ENCODE measurements around the gene GJB5.

Gene GJB5

GRCh38 chr1:34744851-34745250 is 10.0 kb upstream of the GJB5 start:
- H3K4me3 ChIP-seq (ENCODE audit: low read depth, low read length), result no peak overlapping the region

GRCh38 chr1:34745666-34746065 is 9.2 kb upstream of the GJB5 start:
- H3K4me3 ChIP-seq (ENCODE audit: low read depth, low read length), result no peak overlapping the region

GRCh38 chr1:34746101-34746500 is 8.7 kb upstream of the GJB5 start:
- no peak overlapping the region for H3K4me3 ChIP-seq (ENCODE audit: low read depth, low read length)

GRCh38 chr1:34746785-34747637 is 7.8 kb upstream of the GJB5 start:
- no peak overlapping the region for H3K4me3 ChIP-seq (ENCODE audit: low read depth, low read length)

DNA sequence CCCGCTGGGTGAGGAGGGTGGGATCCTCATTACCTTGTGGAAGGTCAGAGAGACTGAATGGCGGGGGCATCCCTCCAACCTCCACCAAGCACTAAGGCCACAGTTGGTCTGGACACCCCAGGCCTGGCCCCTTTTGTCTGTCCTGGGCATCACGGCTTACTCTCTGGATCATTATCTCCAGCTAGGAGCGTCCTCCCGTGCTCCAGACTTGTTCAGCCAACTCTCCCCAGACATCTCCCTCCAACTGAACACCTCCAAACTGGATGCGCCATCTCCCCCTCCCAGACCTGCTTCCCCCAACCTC is 7.3 kb upstream of the GJB5 start:
- H3K4me3 ChIP-seq (ENCODE audit: low read depth, low read length), result no peak overlapping the region

DNA sequence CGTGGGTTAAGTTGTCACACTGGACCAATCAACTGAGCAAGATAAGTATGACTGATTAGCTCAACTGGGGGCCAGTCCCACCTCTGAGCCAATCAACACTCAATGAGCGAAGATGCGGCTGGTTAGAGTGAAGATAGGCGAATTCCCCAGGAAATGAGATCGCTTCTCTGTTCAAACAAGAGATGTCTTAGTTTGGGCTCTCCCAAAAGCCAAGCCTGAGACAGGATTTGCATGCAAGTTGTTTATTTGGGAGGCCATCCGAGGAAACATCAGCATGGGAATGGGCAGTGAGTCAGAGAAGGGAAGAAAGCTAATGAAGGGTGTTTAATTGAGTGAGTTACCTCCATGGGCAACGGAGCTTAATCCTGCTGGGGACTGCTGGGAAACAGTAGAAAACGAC is 4.9 kb upstream of the GJB5 start:
- H3K4me3 ChIP-seq (ENCODE audit: low read depth, low read length), result no peak overlapping the region

- H3K4me3 ChIP-seq (ENCODE audit: low read depth, low read length), result no peak overlapping the region
Observed at GRCh38 chr1:34750610-34751009, 4.2 kb upstream of the GJB5 start.

DNA sequence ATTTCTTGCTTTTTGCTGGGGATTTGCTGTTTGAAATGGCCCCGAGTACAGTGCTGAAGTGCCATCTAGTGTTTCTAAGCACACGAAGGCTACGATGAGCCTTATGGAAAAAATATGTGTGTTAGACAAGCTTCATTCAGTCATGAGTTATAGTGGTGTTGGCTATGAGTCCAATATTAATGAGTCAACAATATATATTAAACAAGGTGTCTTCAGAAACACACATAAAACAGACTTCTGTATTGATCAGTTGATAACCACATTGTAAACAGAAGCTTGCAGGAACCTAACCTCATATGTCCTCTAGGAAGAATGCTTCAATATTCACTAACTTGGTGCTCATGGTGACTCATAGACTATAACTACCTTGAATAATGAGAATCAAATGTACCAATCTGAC is 1.7 kb upstream of the GJB5 start:
- H3K4me3 ChIP-seq (ENCODE audit: low read depth, low read length), result no peak overlapping the region

DNA sequence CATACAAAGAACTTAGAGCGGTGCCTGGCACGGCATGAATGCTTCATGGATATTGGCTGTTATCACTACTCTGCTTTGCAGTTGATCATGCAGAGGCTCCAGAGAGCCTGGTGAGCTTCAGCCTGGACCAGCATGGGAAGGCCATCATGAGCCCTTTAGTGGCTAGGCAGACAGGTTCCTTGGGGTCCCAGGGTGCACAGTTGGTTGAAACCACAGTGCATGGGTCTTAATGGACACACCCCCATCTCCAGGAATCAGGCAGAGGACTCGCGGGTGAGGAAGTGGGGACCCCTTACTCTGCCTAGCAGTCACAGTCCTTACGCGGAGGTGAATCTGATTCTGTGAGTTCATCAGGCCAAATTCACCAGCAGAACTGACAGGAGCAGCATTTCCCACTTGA is 1.1 kb downstream of the GJB5 start:
- no peak overlapping the region for H3K4me3 ChIP-seq (ENCODE audit: low read depth, low read length)

DNA sequence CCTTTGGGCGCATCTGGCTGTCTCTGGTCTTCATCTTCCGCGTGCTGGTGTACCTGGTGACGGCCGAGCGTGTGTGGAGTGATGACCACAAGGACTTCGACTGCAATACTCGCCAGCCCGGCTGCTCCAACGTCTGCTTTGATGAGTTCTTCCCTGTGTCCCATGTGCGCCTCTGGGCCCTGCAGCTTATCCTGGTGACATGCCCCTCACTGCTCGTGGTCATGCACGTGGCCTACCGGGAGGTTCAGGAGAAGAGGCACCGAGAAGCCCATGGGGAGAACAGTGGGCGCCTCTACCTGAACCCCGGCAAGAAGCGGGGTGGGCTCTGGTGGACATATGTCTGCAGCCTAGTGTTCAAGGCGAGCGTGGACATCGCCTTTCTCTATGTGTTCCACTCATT is 2.5 kb downstream of the GJB5 start:
- H3K4me3 ChIP-seq (ENCODE audit: low read depth, low read length), result no peak overlapping the region

GRCh38 chr1:34758751-34759150 is 3.9 kb downstream of the GJB5 start:
- H3K4me3 ChIP-seq (ENCODE audit: low read depth, low read length), result no peak overlapping the region

DNA sequence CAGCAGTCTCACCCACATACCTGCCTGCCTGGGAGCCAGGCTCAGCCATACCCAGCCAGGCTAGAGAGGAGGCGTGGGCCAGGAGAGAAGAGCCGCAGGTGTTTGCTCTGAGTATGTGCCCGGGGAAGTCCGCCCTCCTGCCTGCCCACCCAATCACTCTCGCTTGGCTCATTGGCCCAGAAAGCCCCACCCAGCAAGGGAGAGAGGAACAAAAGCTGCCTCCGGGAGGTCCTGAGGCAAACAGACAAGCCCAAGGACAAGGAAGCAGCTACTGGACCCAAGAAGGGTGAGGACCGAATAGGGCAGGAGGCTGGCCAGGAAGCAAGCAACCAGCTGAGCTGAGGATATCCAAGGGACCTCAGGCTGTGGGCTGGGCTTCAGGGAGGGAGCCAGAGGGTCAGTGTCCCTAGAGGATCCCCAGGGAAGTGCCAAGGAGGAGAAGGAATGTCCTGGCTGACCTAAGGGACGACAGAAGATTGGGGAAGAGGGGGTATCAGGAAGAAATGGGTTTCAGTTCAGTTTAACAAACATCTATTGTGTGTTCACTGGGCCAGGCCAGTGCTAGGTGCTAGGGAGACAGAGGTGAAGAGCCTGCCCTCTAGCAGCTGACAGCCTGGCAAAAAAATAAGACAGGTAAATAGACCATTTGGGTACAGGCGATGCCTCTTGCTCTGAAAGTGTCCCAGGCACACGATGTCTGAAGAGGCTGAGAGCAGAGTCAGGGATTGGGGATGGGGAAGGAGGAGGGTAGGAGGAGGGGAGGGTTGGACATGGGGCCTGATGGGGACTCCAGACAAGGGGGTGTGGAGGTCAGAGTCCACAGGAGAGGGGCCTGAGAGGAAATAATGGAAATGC is 4.9 kb downstream of the GJB5 start, which contains the start of gene GJB4:
GJB4 (plus strand) TSS at position 238 of the 855 bp plus-strand sequence. CDS start 1,515 bp downstream, outside the sequence.
- no peak within 1 kb of the TSS for H3K4me3 ChIP-seq (ENCODE audit: low read depth, low read length)

GRCh38 chr1:34761176-34761761 is 6.4 kb downstream of the GJB5 start:
- H3K4me3 ChIP-seq (ENCODE audit: low read depth, low read length), result no peak overlapping the region

GRCh38 chr1:34761776-34762307 is 7.0 kb downstream of the GJB5 start:
- H3K4me3 ChIP-seq (ENCODE audit: low read depth, low read length), result no peak overlapping the region

DNA sequence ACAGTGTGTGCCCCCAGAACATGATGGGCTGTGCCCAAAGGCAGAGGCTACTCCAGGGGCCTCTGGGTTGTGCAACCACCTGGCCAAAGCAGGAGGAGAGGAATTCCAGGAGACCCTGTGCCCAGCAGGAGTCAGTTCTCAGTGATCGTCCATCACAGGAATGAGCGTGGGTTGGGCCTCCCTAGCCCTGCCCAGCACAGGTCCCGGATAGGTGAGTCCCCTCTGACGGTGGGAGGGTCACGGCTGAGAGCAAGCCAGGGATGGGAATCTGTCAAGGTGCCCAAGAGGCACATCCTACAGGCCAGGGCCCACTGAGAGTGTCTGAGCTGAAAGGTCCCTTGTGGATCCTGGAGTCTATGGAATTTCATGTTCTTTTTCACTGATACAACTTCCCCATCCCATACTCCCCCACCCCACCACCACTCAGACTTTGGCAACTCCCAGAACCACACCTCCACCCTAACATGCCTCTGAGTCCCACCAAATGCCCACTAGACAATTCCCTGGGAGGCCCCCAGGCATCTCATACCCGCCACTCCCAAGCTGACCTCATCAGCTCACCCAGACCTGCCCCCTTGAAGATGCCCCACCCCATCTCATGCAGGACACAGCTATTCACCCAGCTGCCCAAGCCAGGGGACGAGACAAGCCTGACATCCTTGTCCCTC is 7.8 kb downstream of the GJB5 start:
- no peak overlapping the region for H3K4me3 ChIP-seq (ENCODE audit: low read depth, low read length)

DNA sequence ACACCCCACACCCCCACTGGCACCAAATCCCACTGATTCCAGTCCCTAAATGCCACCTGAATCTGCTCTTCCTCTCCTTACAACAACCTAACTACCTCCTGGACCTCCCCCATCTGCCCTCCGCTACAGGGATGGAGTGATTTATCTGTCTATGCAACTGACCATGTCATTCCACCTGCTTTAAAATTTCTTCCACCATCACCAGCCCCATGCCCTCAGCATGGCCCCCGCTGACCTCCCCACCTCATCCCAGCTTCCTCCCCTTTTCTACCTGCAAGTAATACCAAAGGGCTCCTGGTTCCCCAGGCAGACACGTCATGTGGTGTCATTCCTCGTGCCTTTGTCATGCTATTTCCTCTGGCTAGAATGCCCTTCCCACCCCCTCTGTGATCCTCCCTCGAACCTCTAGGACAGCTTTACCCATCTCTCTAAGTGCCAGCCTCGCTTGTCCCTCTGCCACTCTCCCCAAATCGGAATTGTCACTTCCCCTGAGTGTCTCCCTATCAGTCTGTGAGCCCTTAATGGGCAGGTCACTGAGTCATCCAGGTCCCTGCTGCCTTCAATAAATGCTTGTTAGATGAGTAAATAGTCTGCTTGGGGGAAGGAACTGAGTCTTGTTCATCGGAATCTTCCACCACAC is 8.4 kb downstream of the GJB5 start:
- H3K4me3 ChIP-seq (ENCODE audit: low read depth, low read length), result no peak overlapping the region

- H3K4me3 ChIP-seq (ENCODE audit: low read depth, low read length), result no peak overlapping the region
Observed at GRCh38 chr1:34768856-34769255, 14.0 kb downstream of the GJB5 start.

DNA sequence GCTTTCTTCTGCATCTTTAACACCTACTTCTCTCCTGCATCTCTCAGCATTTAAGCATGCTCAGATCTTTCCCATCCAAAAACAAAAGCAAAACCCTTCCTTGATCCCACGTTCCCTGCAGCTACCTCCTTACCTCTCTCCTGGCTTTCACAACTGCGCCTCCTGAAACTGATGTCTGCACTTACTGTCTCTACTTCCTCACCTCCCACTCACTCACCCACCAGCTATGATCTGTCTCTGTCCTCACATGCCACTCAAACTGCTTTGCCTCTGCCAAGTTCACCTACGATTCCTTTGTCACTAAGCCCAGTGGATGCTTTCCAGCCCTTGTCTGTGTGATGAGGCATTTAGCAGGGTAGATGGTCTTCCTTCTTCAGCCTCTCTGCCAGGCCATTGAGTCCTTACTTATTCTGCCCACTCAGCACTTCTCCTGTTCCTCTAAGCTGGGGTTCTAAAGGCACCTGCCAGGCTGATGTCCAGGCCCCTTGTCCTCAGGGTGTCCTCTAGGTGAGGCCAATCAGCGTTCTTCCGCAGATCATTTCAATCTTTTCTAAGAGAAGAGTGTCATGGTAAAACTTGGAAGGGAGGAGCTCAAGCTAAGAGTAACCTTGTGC is 16.2 kb downstream of the GJB5 start:
- no peak overlapping the region for H3K4me3 ChIP-seq (ENCODE audit: low read depth, low read length)

- no peak overlapping the region for H3K4me3 ChIP-seq (ENCODE audit: low read depth, low read length)
Observed at GRCh38 chr1:34771573-34772371, 16.9 kb downstream of the GJB5 start.
